SW480 (cell line): ENCODE results near the gene MOV10L1.
A peak's percentile ranks its signal among the peaks of the same experiment; 100 is the strongest.
"Not testable (repeated sequence)": the region's sequence is repeated elsewhere in the genome, so short reads cannot be mapped to it uniquely, and the experiment has no call there.

ENCODE experiments used
- DNase-seq: peaks from one replicate; pipeline ENCODE4 v3.0.0-alpha.2; 2016; ENCODE audit warnings: low spot score

The MOV10L1 gene

GRCh38 chr22:50078246-50078645 is 11.6 kb upstream of the MOV10L1 start:
- DNase-seq, result no peak

GRCh38 chr22:50078761-50079160 is 11.0 kb upstream of the MOV10L1 start:
- DNase-seq, result no peak

- no peak for DNase-seq
Measured at GRCh38 chr22:50080077-50080465, 9.7 kb upstream of the MOV10L1 start.

- no peak for DNase-seq
Measured at GRCh38 chr22:50081426-50082196, 8.2 kb upstream of the MOV10L1 start.

GRCh38 chr22:50082197-50082715 is 7.5 kb upstream of the MOV10L1 start:
- DNase-seq, result no peak

GRCh38 chr22:50082961-50083461 is 6.8 kb upstream of the MOV10L1 start:
- DNase-seq, result peak; percentile 72

- peak; percentile 16 for DNase-seq
Measured at GRCh38 chr22:50083462-50084079, 6.2 kb upstream of the MOV10L1 start.

- no peak for DNase-seq
Measured at GRCh38 chr22:50084080-50084477, 5.7 kb upstream of the MOV10L1 start.

- no peak for DNase-seq
Measured at GRCh38 chr22:50084614-50085021, 5.2 kb upstream of the MOV10L1 start.

- peak; percentile 42 for DNase-seq
Measured at GRCh38 chr22:50085211-50085972, 4.4 kb upstream of the MOV10L1 start, which contains the start of gene MLC1. MLC1 (minus strand) TSS chr22:50085426; CDS start chr22:50084902, 524 bp downstream.

- no peak for DNase-seq
Measured at GRCh38 chr22:50086526-50086925, 3.3 kb upstream of the MOV10L1 start.

- DNase-seq, result not testable (repeated sequence)
Measured at GRCh38 chr22:50086975-50087374, 2.8 kb upstream of the MOV10L1 start.

- no peak for DNase-seq
Measured at GRCh38 chr22:50087646-50088045, 2.2 kb upstream of the MOV10L1 start.

GRCh38 chr22:50088096-50088495 is 1.7 kb upstream of the MOV10L1 start:
- no peak for DNase-seq

- DNase-seq, result no peak
Measured at GRCh38 chr22:50089231-50089630, 575 bp upstream of the MOV10L1 start.

GRCh38 chr22:50090412-50090714 is 557 bp downstream of the MOV10L1 start:
- no peak for DNase-seq

GRCh38 chr22:50091092-50091768 is 1.4 kb downstream of the MOV10L1 start:
- DNase-seq, result no peak

GRCh38 chr22:50092342-50092741 is 2.5 kb downstream of the MOV10L1 start:
- no peak for DNase-seq

- DNase-seq, result no peak
Measured at GRCh38 chr22:50098052-50098451, 8.2 kb downstream of the MOV10L1 start.

GRCh38 chr22:50101870-50102565 is 12.2 kb downstream of the MOV10L1 start:
- DNase-seq, result no peak

GRCh38 chr22:50102946-50103345 is 13.1 kb downstream of the MOV10L1 start:
- DNase-seq, result peak; percentile 46
